Type B pancreatic cell (in vitro differentiated cells): Measurements from ENCODE around the gene CDC42BPB. TPM values are rescaled to one million over a fixed set of nuclear protein-coding genes. Genes with fewer than 3 reads are reported as not detected.

ENCODE experiments used
- DNase-seq: peaks from one replicate; pipeline ENCODE4 v3.0.0; 2021; ENCODE audit warnings: mixed read lengths; ENCODE audit not compliant: unreplicated experiment; ENCODE audit errors: extremely low spot score
- H3K27ac Mint-ChIP-seq: 2 replicates; pipeline ENCODE4 v1.8.0; 2021; ENCODE audit warnings: mild to moderate bottlenecking, mixed read lengths
- H3K27me3 Mint-ChIP-seq: 2 replicates; pipeline ENCODE4 v1.8.0; 2021; ENCODE audit warnings: mixed read lengths
- H3K36me3 Mint-ChIP-seq: 2 replicates; pipeline ENCODE4 v1.8.0; 2021; ENCODE audit warnings: mixed read lengths
- H3K4me1 Mint-ChIP-seq: one replicate; pipeline ENCODE4 v1.8.0; 2021; ENCODE audit warnings: mixed read lengths; ENCODE audit not compliant: unreplicated experiment
- H3K4me3 Mint-ChIP-seq: 2 replicates; pipeline ENCODE4 v1.8.0; 2021; ENCODE audit warnings: mild to moderate bottlenecking, mixed read lengths
- H3K9me3 Mint-ChIP-seq: 2 replicates; pipeline ENCODE4 v1.8.0; 2021; ENCODE audit warnings: mixed read lengths
- CTCF ChIP-seq: fragments of 200-600 bp; sonication (generic); conservative IDR thresholded peaks from 2 replicates; pipeline ENCODE4 v1.5.0; 2021; ENCODE audit warnings: antibody characterized with exemption, mild to moderate bottlenecking
- total RNA-seq: library from RNA; stranded (reverse); gene quantifications from 2 replicates; pipeline ENCODE4 v1.2.1, GENCODE V29; 2021; ENCODE audit warnings: low replicate concordance

The CDC42BPB gene
- total RNA-seq, 1 donor from 2014 or later: 88.6 TPM

GRCh38 chr14:102984336-102985102 is 72.8 kb downstream of the CDC42BPB start:
- H3K27ac Mint-ChIP-seq: no peak overlapping the region
- H3K27me3 Mint-ChIP-seq: no peaks in the 10 kb centered on the region
- peaks cover 42% of the 10 kb centered on the region for H3K36me3 Mint-ChIP-seq
- peaks cover 9% of the 10 kb centered on the region for H3K9me3 Mint-ChIP-seq
- TF ChIP-seq CTCF: no peak
- H3K4me3 Mint-ChIP-seq: no peak overlapping the region
- no peak for DNase-seq
- H3K4me1 Mint-ChIP-seq: no peaks in the 10 kb centered on the region

GRCh38 chr14:102983496-102983895 is 73.9 kb downstream of the CDC42BPB start:
- TF ChIP-seq CTCF: no peak
- Mint-ChIP-seq H3K36me3 (peaks cover 33% of the 10 kb centered on the region), H3K9me3 (peaks cover 8% of the 10 kb centered on the region), H3K27me3 (no peaks in the 10 kb centered on the region), H3K27ac (no peak overlapping the region), H3K4me3 (no peak overlapping the region), H3K4me1 (no peaks in the 10 kb centered on the region)
- DNase-seq: no peak

GRCh38 chr14:102982852-102983470 is 74.4 kb downstream of the CDC42BPB start:
- Mint-ChIP-seq H3K4me1 (no peaks in the 10 kb centered on the region), H3K27ac (no peak overlapping the region), H3K36me3 (peaks cover 28% of the 10 kb centered on the region), H3K9me3 (peaks cover 3% of the 10 kb centered on the region), H3K27me3 (no peaks in the 10 kb centered on the region), H3K4me3 (no peak overlapping the region)
- TF ChIP-seq CTCF: peak; percentile 16
- no peak for DNase-seq

DNA sequence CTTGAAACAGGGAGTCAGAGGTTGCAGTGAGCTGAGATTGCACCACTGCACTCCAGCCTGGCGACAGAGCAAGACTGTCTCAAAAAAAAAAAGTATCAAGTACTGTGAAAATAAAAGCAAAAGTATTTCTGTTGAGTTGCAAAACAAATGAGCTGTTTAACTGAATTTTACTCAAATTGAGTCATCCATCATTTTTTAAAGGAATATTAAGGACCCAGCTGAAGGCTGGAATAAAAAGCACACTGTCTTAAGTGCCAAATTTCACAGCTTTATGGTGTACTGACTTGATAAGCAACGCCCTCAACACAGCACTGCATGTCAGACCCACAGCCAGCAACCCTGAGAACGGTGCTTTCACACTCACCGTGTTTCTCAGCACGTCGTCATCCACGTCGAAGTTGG is 76.9 kb downstream of the CDC42BPB start:
- Mint-ChIP-seq H3K4me3 (no peak overlapping the region), H3K27ac (no peak overlapping the region), H3K36me3 (peaks cover 12% of the 10 kb centered on the region), H3K9me3 (no peaks in the 10 kb centered on the region), H3K4me1 (no peaks in the 10 kb centered on the region), H3K27me3 (no peaks in the 10 kb centered on the region)
- DNase-seq: no peak
- no peak for TF ChIP-seq CTCF

DNA sequence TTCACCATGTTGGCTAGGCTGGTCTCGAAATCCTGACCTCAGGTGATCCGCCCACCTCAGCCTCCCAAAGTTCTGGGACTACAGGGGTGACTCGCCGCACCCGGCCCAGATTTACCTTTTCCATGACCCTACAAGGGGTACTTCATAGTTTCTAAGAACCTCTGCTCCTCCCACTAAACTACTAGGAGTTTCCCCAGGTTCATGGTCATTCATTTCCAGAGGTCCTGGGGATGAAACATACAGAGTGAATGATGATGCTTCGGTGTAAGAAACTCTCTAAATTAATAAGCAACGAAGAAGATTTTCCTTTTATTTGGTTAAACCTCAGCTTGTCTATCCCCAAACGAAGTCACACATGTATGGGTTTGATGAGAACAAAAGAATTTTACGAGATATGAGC is 77.9 kb downstream of the CDC42BPB start:
- DNase-seq: no peak
- peaks cover 12% of the 10 kb centered on the region for H3K36me3 Mint-ChIP-seq
- H3K27ac Mint-ChIP-seq: no peak overlapping the region
- no peaks in the 10 kb centered on the region for H3K4me1 Mint-ChIP-seq
- no peak overlapping the region for H3K4me3 Mint-ChIP-seq
- no peak for TF ChIP-seq CTCF
- H3K9me3 Mint-ChIP-seq: no peaks in the 10 kb centered on the region
- H3K27me3 Mint-ChIP-seq: no peaks in the 10 kb centered on the region
